EH (cell line): ENCODE measurements around the gene TAOK1.
A peak's percentile ranks its signal among the peaks of the same experiment; 100 is the strongest.
"Not testable (repeated sequence)": the region's sequence is repeated elsewhere in the genome, so short reads cannot be mapped to it uniquely, and the experiment has no call there.

Source experiments
- DNase-seq: peaks from one replicate; pipeline ENCODE4 v3.0.0-alpha.2; 2015; ENCODE audit warnings: low read depth

The TAOK1 gene

DNA sequence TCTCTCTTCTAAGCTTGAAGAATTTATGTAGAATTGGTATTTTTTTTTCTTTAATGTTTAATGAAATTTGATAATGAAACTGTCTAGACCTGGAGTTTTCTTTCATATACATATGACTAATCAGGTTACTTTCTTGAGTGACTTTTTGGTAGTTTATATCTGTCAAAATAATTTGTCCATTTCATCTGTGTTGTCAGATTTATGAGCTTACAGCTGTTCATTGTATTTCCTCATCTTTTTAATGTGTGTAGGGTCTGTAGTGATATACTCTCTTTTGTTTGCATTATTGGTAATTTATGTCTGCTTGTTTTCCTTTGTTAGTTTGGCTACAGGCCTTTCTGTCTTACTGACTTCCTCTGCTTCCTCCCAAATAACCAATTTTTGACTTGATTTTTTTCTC is 55.7 kb downstream of the TAOK1 start:
- no peak for DNase-seq

DNA sequence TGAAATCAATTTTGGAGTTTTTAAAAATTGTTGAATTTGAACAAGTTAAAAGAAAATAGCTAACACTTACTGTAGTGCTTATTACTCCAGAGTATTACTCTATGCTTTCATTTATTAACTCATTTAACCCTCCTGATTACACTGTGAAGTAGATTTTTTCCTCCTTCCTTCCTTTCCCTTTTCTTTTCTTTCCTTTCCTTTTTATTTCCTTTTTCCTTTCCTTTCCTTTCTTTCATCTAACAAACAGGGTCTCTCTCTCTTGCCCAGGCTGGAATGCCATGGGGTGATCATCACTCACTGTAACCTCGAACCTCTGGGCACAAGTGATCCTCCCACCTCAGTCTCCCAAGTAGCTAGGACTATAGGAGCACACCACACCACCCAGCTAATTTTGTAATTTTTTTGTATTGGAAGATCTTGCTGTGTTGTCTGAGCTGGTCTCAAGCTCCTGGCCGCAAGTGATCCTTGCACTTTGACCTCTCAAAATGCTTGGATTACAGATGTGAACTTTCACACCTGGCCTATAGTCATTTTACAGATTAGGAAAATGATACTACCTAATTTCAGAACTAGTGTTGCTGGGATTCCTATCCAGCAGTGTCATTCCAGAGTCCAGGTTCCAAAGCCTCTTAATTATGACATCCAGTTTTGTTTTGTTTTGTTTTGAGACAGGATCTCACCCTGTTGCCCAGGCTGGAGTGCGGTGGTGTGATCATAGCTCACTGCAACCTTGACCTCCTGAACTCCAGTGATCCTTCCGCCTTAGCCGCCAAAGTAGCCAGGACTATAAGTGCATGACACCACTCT is 59.9 kb downstream of the TAOK1 start:
- DNase-seq: no peak

DNA sequence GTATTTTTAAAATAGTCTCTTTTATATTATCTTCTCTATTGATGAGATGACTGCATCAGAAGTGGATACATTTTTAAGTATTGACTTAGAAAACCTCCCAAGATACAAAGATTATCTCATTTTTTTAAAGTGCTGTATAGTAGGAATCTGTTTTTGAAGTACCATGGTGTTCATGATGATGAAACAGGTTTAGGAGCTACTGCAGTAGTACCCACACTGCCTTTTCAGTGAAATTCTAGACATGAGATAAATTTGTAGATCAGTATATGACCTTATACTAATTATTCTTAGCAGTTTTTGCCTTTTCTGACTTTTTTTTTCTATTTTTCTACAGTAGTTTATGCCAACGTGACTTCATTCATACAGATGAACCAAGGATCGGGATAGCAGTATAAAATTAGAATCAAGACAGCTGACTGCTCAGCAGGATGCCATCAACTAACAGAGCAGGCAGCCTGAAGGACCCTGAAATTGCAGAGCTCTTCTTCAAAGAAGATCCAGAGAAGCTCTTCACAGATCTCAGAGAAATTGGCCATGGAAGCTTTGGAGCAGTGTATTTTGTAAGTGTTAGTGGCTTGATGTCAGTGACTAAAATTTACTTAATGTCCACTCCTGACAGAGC is 61.1 kb downstream of the TAOK1 start:
- no peak for DNase-seq

DNA sequence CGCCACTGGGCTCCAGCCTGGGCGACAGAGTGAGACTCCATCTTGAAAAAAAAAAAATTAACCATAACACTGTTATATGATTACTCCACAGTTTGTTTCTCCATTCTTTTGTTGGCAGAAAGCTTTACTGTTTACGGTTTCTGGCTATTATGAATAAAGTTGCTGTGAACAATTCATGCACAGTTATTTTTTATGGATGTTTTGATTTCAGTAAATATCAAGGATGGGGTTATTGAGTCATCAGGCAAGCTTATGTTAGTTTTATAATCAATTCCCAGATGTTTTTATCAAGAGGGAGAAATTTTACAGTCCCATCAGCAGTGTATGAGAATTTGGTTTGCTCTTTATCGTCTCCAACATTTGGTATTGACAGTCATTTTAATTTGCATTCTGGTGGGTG is 67.9 kb downstream of the TAOK1 start:
- no peak for DNase-seq

DNA sequence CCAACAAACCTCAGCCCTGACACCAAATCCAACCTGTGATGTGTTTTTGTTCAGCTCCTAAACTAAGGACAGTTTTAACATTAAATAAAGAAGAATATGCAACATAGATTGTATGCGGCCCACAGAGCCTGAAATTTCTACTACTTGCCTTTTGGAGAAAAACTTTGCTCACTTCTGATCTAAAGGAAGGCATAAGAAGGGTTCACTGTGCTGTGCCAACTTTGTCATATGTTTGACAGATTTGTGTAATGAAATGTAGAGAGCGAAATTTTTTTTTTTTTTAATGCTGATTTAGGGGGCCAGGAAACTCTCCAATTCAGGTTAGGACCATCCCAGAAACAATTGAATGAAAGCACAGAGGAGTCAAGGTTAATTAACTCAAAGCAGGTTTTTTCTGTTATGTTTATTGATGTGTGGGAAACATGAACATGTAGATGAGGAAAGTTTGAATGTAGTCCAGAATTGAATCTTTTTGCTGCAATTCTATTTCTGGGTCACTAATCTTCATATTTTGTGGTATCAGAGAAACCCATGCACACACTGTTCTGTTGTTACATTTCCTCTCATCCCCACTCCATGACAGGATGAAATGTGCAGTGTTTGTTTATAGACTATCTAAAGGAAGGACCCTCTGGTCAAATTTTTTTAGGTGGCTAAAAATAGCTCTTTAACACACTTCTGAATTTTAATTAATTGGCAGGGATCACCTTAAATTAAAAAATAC is 71.5 kb downstream of the TAOK1 start:
- DNase-seq: no peak

DNA sequence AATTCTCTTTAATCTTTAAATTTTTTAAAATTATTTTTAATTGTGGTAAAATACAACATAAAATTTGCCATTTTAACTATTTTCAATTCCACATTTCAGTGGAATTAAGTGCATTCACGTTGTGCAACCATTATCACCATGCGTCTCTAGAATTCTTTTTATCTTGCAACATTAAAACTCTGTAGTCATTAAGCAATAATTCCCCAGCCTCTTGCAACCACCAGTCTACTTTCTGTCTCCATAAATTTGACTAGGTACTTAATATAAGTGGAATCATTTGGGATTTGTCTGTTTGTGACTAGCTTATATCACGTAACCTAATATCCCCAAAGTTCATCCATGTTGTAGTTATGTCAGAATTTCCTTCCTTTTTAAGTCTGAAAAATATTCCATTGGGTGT is 79.1 kb downstream of the TAOK1 start:
- no peak for DNase-seq

DNA sequence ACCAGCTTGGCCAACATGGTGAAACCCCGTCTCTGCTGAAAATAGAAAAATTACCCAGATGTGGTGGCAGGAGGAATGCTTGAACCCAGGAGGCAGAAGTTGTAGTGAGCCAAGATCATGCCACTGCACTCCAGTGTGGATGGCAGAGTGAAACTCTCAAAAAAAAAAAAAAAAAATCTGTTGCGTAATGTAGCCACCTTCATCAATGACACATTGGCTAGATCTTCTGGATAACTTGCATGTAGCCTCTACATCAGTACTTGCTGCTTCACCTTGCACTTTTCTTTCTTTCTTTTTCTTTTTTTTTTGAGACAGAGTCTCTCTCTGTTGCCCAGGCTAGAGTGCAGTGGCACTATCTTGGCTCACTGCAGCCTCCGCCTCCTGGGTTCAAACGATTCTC is 83.3 kb downstream of the TAOK1 start:
- DNase-seq: not testable (repeated sequence)

DNA sequence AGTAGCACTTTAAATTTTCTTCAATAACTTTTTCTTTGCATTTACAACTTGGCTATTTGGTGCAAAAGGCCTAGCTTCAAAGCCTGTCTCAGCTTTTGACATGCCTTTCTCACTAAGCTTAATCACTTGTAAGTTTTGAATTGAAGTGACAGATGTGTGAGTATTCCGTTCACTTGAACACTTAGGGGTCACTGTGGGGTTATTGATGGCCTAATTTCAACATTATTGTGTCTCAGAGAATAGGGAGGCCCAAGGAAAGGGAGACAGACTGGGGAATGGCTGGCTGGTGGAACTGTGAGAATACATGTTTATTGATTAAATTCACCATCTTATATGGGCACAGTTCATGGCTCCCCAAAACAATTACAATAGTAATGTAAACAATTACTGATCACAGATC is 84.1 kb downstream of the TAOK1 start:
- DNase-seq: no peak

DNA sequence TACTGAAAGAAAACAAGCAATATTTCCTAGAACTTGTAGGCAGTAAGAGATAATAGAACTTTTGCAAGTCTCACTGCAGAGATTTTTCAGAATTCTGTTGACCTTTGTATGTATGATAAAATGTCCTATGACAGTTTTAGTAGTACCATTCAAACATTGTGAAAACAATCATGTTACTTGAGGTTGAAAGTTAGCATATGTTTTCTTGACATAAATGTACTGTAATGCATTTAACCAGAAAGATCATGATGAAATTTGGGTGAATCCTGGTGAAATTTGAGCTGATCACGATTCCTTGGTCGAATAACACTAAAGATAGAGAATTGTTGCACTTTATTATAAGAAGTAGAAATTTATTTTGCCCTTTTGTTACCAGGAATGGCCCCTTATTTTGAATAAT is 85.7 kb downstream of the TAOK1 start:
- no peak for DNase-seq

DNA sequence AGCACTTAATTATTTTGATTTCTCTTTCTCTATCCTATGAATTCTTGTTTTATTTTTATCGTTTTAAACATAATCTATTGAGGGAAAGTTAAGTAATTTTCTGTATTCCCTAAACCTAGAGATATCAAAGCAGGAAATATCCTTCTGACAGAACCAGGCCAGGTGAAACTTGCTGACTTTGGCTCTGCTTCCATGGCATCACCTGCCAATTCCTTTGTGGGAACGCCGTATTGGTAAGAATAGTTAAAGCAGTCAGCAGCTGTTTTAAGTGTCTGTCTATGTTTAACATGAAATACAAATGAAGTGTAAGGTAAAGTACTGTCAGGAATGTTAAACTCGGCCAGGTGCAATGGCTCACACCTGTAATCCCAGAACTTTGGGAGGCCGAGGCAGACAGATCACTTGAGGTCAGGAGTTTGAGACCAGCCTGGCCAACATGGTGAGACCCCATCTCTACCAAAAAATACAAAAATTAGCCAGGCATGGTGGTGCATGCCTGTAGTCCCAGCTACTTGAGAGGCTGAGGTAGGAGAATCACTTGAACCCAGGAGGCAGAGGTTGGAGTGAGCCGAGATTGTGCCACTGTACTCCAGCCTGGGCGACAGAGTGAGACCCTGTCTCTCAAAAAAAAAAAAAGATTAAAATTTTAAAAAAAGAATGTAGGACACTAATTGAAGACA is 90.2 kb downstream of the TAOK1 start:
- not testable (repeated sequence) for DNase-seq

DNA sequence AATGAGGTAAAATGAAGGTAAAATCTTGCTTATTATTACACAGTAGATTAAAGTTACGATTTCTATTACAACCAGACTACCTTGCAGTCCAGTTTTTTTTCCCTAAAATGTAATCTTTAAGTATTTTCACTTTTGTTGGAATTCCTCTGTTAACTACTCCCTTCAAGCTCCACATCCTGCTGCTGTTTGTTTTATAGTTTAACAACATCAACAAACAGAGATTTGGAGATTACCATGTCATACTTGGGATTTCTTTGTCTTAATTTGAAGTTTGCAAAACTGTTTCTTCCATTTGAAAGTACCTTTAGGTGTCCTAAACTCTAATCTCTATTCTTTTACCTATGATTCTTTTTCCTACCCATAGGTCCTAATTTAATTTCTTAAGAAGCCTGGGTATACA is 93.3 kb downstream of the TAOK1 start:
- DNase-seq: peak; percentile 29

DNA sequence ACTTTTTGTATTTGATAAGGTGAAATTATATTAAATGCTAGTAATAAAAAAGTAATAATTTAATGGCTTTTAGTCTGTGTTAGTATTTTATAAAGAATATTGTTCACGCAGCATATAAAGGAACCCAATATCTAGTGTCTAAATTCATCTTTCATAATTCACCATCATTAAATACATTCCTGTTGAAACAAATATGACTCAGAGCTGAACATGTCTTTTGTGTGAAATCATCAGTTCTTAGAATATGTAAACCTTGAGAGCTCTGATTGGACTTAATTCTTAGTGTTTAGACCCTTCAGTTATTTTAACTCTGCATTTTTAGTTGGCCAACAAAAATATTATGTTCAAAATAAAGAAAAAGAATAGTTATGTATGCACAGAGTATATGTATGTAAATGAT is 104.8 kb downstream of the TAOK1 start:
- peak; percentile 59 for DNase-seq

DNA sequence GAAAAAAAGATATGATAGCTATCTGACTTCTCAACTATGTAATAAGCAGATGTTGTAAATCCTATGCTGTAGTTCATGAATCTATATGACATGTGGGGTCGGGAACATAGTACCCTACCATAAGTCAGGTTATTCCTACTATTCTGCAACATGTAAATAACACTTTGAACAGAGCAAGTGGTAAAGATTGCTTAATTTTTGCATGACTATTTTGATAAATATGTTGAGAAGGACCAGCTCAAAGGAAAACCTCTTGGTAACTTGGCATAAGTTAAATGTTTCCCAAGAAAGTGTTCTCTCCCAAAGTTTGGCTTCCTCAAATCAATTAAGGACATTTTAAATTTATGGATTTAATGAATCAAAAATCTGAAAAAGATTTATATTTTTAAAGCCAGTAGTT is 114.5 kb downstream of the TAOK1 start:
- peak; percentile 17 for DNase-seq

DNA sequence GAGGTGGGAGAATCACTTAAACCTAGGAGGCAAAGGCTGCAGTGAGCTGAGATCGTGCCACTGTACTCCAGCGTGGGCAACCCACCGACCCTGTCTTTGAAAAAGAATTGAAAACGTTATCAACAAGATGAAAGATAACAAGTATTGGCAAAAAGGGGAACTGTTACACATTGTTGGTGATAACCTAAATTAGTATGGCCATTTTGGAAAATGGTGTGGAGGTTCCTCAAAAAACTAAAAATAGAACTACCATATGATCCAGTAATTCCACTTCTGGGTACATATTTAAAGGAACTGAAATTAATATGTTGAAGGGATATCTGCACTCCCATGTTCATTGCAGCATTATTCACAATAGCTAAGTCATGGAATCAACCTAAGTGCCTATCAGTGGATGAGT is 115.7 kb downstream of the TAOK1 start:
- DNase-seq: no peak

DNA sequence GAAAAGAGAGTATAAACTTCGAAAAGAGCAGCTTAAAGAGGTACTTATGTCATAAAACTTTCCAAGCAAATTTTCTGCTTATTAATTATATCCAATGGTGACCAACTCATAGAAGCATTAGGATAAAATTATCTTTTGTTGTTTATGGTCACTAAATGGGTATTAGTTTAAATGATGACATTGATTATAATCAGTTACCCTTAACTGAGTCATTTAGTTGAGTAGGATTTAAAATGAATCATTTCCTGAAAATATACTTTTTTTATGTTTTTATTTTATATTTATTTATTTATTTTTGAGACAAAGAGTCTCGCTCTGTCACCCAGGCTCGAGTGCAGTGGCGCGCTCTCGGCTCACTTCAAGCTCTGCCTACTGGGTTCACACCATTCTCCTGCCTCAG is 120.8 kb downstream of the TAOK1 start:
- DNase-seq: no peak

DNA sequence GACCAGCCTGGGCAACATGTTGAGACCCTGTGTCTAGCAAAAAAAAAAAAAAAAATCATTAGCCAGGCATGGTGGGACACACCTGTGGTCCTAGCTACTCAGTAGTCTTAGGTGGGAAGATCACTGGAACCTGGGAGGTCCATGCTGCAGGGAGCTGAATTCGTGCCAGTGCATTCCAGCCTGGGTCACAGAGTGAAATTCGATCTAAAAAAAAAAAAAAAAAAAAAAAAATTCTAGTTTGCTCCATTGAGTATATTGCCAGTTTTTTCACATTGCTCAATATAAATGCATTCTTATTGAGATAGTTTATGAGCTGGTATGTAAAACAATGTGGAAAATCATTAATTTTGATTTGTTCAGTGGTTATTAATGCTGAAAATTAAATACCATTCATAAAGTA is 124.6 kb downstream of the TAOK1 start:
- DNase-seq: peak; percentile 56

DNA sequence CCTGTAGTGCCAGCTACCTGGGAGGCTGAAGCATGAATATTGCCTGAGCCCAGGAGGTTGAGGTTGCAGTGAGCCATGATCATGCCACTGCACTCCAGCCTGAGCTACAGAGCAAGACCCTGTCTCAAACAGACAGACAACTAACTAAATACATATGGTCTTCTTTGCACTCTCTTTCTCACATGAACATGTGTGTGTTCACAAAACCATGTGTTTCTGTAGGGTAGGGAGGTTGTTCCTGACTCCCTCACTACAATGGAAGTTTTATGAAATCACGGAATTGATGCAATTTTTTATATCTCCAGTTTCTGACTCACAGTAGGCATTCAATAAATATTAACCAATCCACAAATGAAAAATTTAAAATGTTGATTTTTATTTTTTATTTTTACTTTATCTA is 128.2 kb downstream of the TAOK1 start:
- no peak for DNase-seq

DNA sequence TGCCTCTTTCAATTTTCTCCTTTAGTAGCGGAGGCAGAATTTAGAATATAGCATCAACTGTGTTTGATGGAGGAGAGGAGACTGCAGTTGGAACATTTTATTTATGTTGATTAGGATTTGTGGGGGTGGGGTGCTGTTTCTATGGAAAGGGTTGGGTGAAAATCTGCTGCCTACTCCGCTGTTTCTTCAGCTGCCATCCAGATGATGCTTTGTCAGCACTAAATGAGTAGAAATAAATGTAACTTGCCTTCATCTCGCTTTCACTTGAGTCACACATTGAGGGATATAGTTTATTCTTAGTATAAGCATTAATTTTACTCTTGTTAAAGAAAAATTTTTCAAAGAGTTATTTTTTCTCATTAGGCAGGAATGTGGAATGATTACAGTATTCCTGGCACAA is 134.5 kb downstream of the TAOK1 start:
- DNase-seq: no peak

DNA sequence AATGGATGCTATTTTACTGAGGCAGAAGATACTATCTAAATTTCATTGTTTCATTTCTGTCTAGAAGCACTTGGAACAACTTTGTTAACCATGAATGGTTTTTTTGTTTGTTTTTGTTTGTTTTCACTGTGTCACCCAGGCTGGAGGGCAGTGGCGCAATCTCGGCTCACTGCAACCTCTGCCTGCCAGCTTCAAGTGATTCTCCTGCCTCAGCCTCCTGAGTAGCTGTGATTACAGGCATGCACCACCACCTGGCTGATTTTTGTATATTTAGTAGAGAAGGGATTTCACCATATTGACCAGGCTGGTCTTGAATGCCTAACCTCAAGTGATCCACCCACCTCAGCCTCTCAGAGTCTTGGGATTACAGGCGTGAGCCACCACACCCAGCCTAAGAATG is 136.2 kb downstream of the TAOK1 start:
- DNase-seq: no peak

DNA sequence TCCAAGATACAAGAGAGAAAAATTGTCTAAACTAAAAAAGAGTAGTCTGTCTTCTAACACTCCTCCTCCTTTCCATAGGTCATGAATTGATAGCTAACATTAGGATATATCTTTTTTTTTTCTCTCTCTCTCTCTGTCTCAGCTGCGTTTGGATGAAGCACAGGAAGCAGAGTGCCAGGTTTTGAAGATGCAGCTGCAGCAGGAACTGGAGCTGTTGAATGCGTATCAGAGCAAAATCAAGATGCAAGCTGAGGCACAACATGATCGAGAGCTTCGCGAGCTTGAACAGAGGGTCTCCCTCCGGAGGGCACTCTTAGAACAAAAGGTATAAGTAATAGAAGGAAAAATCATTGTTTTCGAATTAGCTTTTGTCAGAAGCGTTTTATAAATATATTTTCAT is 143.8 kb downstream of the TAOK1 start:
- DNase-seq: no peak

DNA sequence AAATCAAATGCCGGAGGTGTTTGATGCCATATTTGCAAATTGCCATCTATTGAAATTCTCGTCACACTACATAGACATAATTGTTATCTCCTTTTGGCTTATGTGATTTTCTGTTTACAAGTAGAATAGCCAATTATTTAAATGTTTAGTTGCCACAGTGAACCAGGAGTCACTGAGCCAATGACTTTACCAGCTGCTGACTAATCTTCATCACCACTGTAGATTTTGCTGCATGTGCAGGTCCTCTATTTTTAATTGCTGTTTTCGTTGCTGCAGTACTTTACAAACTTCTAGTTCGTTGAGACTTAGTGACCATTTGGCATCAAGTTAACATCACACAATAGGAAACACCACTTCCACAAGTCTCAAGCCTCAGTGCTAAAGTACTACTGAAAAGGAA is 153.9 kb downstream of the TAOK1 start:
- no peak for DNase-seq

DNA sequence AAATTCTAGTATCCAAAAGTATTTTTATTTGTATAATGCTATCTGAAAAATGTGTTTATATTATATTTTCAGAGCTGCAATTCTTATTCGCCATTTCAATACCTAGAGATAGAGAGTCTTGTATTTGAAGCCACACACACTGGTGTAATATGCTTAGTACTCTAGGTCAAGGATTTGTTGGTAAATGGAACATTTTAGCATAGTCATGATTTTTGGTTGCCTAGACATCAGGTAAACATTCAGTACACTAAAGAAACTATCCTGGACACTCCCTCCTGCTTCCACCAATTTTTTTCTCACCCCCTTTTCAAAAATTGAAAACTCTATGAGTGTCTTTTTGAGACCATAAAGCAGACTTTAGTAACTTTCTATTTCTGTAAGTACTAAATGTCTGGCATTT is 155.9 kb downstream of the TAOK1 start:
- no peak for DNase-seq

DNA sequence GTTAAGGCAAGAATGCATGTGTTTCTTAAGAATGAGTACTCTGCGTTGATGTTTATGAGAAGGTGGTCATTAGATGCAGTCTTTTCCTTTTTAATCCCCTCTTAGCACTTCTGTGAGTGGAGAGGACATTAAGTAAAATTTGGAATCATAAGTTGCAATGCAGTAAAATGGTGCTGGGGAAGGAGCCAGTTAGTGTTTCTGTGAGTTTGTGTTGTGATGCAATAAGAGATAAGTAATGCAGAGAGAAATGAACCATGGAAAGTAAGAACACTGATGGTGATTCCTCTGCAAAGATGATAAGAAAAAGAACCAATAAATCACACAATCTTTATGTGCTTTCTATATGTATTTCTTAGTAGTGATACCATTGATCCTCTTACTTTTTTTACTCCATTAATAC is 156.7 kb downstream of the TAOK1 start:
- DNase-seq: no peak
